ENCODE measurements around the gene CXCR4.

GRCh38 chr2:136106505-136106904 is 11.4 kb downstream of the CXCR4 start:
- TF ChIP-seq EZH2 (IDR thresholded peaks at IDR 0.05; ENCODE audit: borderline replicate concordance, low read depth, low read length, severe bottlenecking) = no peak
- TF ChIP-seq CTCF (IDR thresholded peaks at IDR 0.05; ENCODE audit: borderline replicate concordance, extremely low read depth, low read length, poor library complexity, severe bottlenecking) = no peak

All from DND-41 (cell line).